HG03103 (cell line): Measurements from ENCODE around the gene FAF1.

Experiments used
- ATAC-seq: cut with Tn5 transposase; IDR thresholded peaks from one replicate; pipeline ENCODE4 v1.9.1; 2021; ENCODE audit warnings: low read depth; ENCODE audit not compliant: unreplicated experiment

FAF1 gene

GRCh38 chr1:50471967-50472366, 488.1 kb downstream of the FAF1 start:
- ATAC-seq: no peak

- ATAC-seq: no peak
These were observed 497.1 kb downstream of the FAF1 start for GRCh38 chr1:50462964-50463363.

GRCh38 chr1:50458507-50458906, 501.6 kb downstream of the FAF1 start:
- no peak for ATAC-seq

- no peak for ATAC-seq
These were observed 505.2 kb downstream of the FAF1 start for GRCh38 chr1:50454911-50455310.

GRCh38 chr1:50453266-50453665, 506.8 kb downstream of the FAF1 start:
- no peak for ATAC-seq

- ATAC-seq: no peak
These were observed 507.4 kb downstream of the FAF1 start for GRCh38 chr1:50452700-50453099.

GRCh38 chr1:50450861-50451653, 509.0 kb downstream of the FAF1 start:
- ATAC-seq: no peak

GRCh38 chr1:50447961-50448360, 512.1 kb downstream of the FAF1 start:
- ATAC-seq: no peak

GRCh38 chr1:50441183-50441582, 518.9 kb downstream of the FAF1 start:
- ATAC-seq: no peak

GRCh38 chr1:50438945-50439344, 521.1 kb downstream of the FAF1 start:
- no peak for ATAC-seq

GRCh38 chr1:50436489-50436888, 523.6 kb downstream of the FAF1 start:
- ATAC-seq: no peak

- ATAC-seq: no peak
These were observed 530.1 kb downstream of the FAF1 start for GRCh38 chr1:50430010-50430405.

GRCh38 chr1:50427818-50428779, 532.0 kb downstream of the FAF1 start:
- ATAC-seq: no peak

GRCh38 chr1:50427086-50427817, 532.8 kb downstream of the FAF1 start:
- ATAC-seq: no peak

GRCh38 chr1:50426702-50427085, 533.4 kb downstream of the FAF1 start:
- no peak for ATAC-seq

- ATAC-seq: no peak
These were observed 533.9 kb downstream of the FAF1 start for GRCh38 chr1:50426108-50426700.

- ATAC-seq: no peak
These were observed 534.5 kb downstream of the FAF1 start for GRCh38 chr1:50425376-50426107.

GRCh38 chr1:50424884-50425375, 535.1 kb downstream of the FAF1 start:
- no peak for ATAC-seq

- ATAC-seq: no peak
These were observed 535.8 kb downstream of the FAF1 start for GRCh38 chr1:50424045-50424883.
